HepG2 (cell line): Measurements from ENCODE around the gene CYB5D1. TPM values are rescaled to one million over a fixed set of nuclear protein-coding genes. Genes with fewer than 3 reads are reported as not detected.

Experiments
- CHD2 ChIP-seq: IDR thresholded peaks from 2 replicates; pipeline ENCODE4 v1.6.1; 2011; ENCODE audit warnings: low read depth, low read length, improper control_type of control experiment
- DMAP1 ChIP-seq: IDR thresholded peaks from 2 replicates; pipeline ENCODE4 v1.6.1; 2016
- EP300 ChIP-seq, 3 experiments: sonication (generic) in 1 of 3; formaldehyde crosslinking in 1 of 3; IDR thresholded peaks; 2 replicates each; pipeline versions ENCODE4 v1.5.1 to v1.6.1; 2011 to 2020; ENCODE audit warnings: low read depth in 2 of 3, low read length in 2 of 3, borderline replicate concordance in 1 of 3, improper control_type of control experiment in 1 of 3, mild to moderate bottlenecking in 1 of 3, missing genetic modification reagents in 1 of 3, moderate library complexity in 1 of 3
- GABPB1 ChIP-seq: IDR thresholded peaks from 2 replicates; pipeline ENCODE4 v1.6.1; 2016; ENCODE audit warnings: mild to moderate bottlenecking, missing genetic modification reagents, moderate library complexity, missing compliant biosample characterization
- MAFK ChIP-seq, 2 experiments: IDR thresholded peaks in 1 of 2; conservative IDR thresholded peaks in 1 of 2; 2 replicates each; pipeline ENCODE4 v1.6.1; 2011; ENCODE audit warnings: improper control_type of control experiment in 2 of 2, low read length in 2 of 2
- MED1 ChIP-seq: sonication (generic); formaldehyde crosslinking; IDR thresholded peaks from 2 replicates; pipeline ENCODE4 v1.4.0; 2020; ENCODE audit warnings: missing genetic modification reagents
- MIXL1 ChIP-seq: IDR thresholded peaks from 2 replicates; pipeline ENCODE4 v1.6.1; 2016
- POGZ ChIP-seq: sonication (generic); formaldehyde crosslinking; IDR thresholded peaks from 2 replicates; pipeline ENCODE4 v1.4.0; 2020; ENCODE audit warnings: mild to moderate bottlenecking, missing genetic modification reagents
- REPIN1 ChIP-seq: sonication (generic); formaldehyde crosslinking; IDR thresholded peaks from 2 replicates; pipeline ENCODE4 v1.8.0; 2022; ENCODE audit warnings: missing genetic modification reagents, low read depth, mild to moderate bottlenecking, borderline replicate concordance
- SMAD9 ChIP-seq: sonication (generic); formaldehyde crosslinking; IDR thresholded peaks from 2 replicates; pipeline ENCODE4 v1.5.1; 2020; ENCODE audit warnings: mild to moderate bottlenecking, missing genetic modification reagents
- SP5 ChIP-seq: IDR thresholded peaks from 2 replicates; pipeline ENCODE4 v1.6.1; 2016; ENCODE audit warnings: low read depth, borderline replicate concordance
- TRIM22 ChIP-seq: fragments of 450-650 bp; IDR thresholded peaks from 2 replicates; pipeline ENCODE4 v1.6.1; 2017
- ZNF713 ChIP-seq: sonication (generic); formaldehyde crosslinking; IDR thresholded peaks from 2 replicates; pipeline ENCODE4 v1.4.0; 2020; ENCODE audit warnings: mild to moderate bottlenecking, missing genetic modification reagents
- ZNF740 ChIP-seq: sonication (generic); formaldehyde crosslinking; IDR thresholded peaks from 2 replicates; pipeline ENCODE4 v1.4.0; 2020; ENCODE audit warnings: missing genetic modification reagents
- ZSCAN31 ChIP-seq: sonication (generic); formaldehyde crosslinking; IDR thresholded peaks from 2 replicates; pipeline ENCODE4 v1.5.0; 2020; ENCODE audit warnings: low read depth, mild to moderate bottlenecking, missing genetic modification reagents
- polyA plus RNA-seq, 8 experiments: library from polyadenylated mRNA; depleted of rRNA in 3 of 8; stranded (reverse) in 7 of 8; unstranded in 1 of 8; fragments of >200 nt; fragmentation: Illumina TruSeq in 4 of 8; extraction: Trizol in 4 of 8; gene quantifications; 2 replicates each; pipeline versions ENCODE4 v1.2.1 to v1.2.3, GENCODE V29; 2011 to 2016; ENCODE audit warnings: low read depth in 4 of 8, missing spikeins in 1 of 8, mixed read lengths in 1 of 8; ENCODE audit not compliant: insufficient read depth in 1 of 8
- total RNA-seq, 5 experiments: library from RNA; depleted of rRNA; stranded (reverse); fragments of >200 nt; fragmentation: Illumina TruSeq; extraction: Trizol; gene quantifications; 2 replicates each; pipeline ENCODE4 v1.2.3, GENCODE V29; 2016; ENCODE audit warnings: low read depth in 1 of 5
- TF ChIP-seq, protein P1 (sequence below): sonication (generic); formaldehyde crosslinking; IDR thresholded peaks from 2 replicates; pipeline ENCODE4 v1.4.0; 2020; ENCODE audit warnings: missing genetic modification reagents, borderline replicate concordance
- TF ChIP-seq, protein P2 (sequence below): sonication (generic); formaldehyde crosslinking; IDR thresholded peaks from 2 replicates; pipeline ENCODE4 v1.4.0; 2020; ENCODE audit warnings: missing genetic modification reagents
- TF ChIP-seq, protein P3 (sequence below): sonication (generic); formaldehyde crosslinking; IDR thresholded peaks from 2 replicates; pipeline ENCODE4 v1.5.0; 2020; ENCODE audit warnings: mild to moderate bottlenecking, missing genetic modification reagents

CYB5D1 gene
- total and polyA plus RNA-seq, 2 of the 13 experiments (the other 11 are each of a cell fraction or from before 2014, with no cell fraction given), result 8.9 to 17.0 TPM

DNA sequence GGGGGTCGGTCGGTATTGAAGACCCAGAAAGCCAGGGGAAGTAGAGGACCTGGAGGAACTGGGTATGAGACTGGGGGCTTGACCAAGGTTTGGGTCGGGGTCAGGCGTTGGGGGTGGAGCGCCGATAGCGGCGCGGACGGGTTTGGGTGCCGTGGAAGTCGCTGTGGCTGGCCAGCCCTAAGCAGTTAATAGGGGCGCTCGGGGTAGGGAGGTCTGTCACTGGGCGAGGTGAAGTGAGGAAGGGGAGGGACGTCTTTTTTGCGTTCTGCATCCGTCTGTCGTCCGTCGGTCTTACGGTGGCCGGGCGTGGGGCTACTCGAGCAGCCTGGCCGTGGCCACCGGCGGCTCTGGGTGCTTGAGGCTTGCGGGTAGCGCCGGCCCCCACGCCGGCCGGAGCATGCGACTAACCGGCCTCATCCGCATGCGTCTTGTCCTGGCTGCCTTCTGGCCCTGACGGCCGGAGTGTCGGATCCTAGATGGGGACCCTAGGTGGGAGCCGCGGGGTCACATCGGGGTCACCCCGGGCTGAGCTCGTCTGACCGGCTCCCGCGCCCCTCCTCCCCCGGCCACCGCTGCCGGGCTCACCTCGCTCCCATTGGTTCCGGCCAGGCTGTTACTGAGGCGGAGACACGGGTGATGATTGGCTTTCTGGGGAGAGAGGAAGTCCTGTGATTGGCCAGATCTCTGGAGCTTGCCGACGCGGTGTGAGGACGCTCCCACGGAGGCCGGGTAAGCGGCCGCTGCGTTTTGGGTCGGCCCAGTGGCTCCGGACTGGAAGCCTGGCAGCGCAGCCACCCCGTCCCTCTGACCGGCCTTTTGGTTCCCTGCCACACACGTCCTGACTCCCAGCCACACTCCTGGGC, 13.3 kb upstream of the CYB5D1 start (continued):
- TF ChIP-seq, protein P1, sequence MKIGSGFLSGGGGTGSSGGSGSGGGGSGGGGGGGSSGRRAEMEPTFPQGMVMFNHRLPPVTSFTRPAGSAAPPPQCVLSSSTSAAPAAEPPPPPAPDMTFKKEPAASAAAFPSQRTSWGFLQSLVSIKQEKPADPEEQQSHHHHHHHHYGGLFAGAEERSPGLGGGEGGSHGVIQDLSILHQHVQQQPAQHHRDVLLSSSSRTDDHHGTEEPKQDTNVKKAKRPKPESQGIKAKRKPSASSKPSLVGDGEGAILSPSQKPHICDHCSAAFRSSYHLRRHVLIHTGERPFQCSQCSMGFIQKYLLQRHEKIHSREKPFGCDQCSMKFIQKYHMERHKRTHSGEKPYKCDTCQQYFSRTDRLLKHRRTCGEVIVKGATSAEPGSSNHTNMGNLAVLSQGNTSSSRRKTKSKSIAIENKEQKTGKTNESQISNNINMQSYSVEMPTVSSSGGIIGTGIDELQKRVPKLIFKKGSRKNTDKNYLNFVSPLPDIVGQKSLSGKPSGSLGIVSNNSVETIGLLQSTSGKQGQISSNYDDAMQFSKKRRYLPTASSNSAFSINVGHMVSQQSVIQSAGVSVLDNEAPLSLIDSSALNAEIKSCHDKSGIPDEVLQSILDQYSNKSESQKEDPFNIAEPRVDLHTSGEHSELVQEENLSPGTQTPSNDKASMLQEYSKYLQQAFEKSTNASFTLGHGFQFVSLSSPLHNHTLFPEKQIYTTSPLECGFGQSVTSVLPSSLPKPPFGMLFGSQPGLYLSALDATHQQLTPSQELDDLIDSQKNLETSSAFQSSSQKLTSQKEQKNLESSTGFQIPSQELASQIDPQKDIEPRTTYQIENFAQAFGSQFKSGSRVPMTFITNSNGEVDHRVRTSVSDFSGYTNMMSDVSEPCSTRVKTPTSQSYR (CRISPR knock-in tag), result peak; percentile 63; the same call in 1 of the 2 replicates
- TF ChIP-seq ZSCAN31 (CRISPR knock-in tag) (peak; percentile 51; the same call in 1 of the 2 replicates), SMAD9 (no peak), MIXL1 (no peak), ZNF713 (no peak), SP5 (peak; percentile 17; the same call in 1 of the 2 replicates), MAFK (conservative IDR thresholded peaks at IDR 0.05 in 1 of 2, IDR thresholded peaks at IDR 0.05 in 1 of 2; ENCODE audit: low read length in 2 of 2) (no peak), POGZ (CRISPR knock-in tag) (no peak), TRIM22 (no peak), DMAP1 (CRISPR knock-in tag) (no peak), CHD2 (no peak; the same call in 1 of the 2 replicates), GABPB1 (peak; percentile 64), ZNF740 (CRISPR knock-in tag) (no peak), MED1 (CRISPR knock-in tag) (0 out of 2 replicates have a peak, but pooled peaks have one; percentile 8), EP300 (IDR thresholded peaks at IDR 0.05; ENCODE audit: low read depth in 2 of 2, low read length in 2 of 2) (no peak), EP300 (CRISPR knock-in tag; IDR thresholded peaks at IDR 0.05; ENCODE audit: borderline replicate concordance) (no peak), REPIN1 (no peak)
- TF ChIP-seq, protein P2, sequence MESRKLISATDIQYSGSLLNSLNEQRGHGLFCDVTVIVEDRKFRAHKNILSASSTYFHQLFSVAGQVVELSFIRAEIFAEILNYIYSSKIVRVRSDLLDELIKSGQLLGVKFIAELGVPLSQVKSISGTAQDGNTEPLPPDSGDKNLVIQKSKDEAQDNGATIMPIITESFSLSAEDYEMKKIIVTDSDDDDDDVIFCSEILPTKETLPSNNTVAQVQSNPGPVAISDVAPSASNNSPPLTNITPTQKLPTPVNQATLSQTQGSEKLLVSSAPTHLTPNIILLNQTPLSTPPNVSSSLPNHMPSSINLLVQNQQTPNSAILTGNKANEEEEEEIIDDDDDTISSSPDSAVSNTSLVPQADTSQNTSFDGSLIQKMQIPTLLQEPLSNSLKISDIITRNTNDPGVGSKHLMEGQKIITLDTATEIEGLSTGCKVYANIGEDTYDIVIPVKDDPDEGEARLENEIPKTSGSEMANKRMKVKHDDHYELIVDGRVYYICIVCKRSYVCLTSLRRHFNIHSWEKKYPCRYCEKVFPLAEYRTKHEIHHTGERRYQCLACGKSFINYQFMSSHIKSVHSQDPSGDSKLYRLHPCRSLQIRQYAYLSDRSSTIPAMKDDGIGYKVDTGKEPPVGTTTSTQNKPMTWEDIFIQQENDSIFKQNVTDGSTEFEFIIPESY (CRISPR knock-in tag), result no peak
- TF ChIP-seq, protein P3, sequence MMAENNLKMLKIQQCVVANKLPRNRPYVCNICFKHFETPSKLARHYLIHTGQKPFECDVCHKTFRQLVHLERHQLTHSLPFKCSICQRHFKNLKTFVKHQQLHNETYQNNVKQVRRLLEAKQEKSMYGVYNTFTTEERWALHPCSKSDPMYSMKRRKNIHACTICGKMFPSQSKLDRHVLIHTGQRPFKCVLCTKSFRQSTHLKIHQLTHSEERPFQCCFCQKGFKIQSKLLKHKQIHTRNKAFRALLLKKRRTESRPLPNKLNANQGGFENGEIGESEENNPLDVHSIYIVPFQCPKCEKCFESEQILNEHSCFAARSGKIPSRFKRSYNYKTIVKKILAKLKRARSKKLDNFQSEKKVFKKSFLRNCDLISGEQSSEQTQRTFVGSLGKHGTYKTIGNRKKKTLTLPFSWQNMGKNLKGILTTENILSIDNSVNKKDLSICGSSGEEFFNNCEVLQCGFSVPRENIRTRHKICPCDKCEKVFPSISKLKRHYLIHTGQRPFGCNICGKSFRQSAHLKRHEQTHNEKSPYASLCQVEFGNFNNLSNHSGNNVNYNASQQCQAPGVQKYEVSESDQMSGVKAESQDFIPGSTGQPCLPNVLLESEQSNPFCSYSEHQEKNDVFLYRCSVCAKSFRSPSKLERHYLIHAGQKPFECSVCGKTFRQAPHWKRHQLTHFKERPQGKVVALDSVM (CRISPR knock-in tag), result no peak
